ENCODE measurements around the gene CAPN5.

CAPN5 gene

DNA sequence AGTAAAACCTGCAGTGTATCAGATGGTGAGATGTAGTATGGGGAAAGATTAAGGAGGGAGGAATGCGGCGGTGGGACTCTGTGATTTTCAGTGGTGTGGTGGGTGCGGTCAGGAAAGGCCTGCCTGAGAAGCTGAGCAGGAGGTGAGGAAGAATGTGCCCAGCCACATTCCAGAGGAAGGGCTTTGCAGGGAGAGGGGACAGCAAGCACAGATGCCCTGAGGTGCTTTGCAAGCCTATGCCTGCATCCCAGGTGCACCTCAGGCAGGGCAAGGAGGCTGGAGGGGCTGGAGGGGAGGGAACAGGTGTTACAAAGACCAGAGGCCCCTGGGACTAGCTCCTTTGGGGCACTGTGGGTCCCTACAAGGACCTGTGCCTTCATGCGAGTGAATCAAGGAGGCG is 103.3 kb downstream of the CAPN5 start:
- Mint-ChIP-seq H3K27me3 (no peaks in the 10 kb centered on the region), H3K4me3 (no peak overlapping the region), H3K4me1 (no peaks in the 10 kb centered on the region), H3K9me3 (no peaks in the 10 kb centered on the region), H3K36me3 (ENCODE audit: insufficient read depth) (peaks cover 1% of the 10 kb centered on the region), H3K27ac (ENCODE audit: low read depth) (no peak overlapping the region)
- ATAC-seq (replicated peaks; ENCODE audit: extremely low read depth, poor library complexity, severe bottlenecking) (no peak), DNase-seq (ENCODE audit: low spot score in 2 of 2) (no peak)

- Mint-ChIP-seq H3K27me3 (no peaks in the 10 kb centered on the region), H3K4me3 (no peak overlapping the region), H3K9me3 (no peaks in the 10 kb centered on the region), H3K4me1 (no peaks in the 10 kb centered on the region), H3K36me3 (ENCODE audit: insufficient read depth) (peaks cover 1% of the 10 kb centered on the region), H3K27ac (ENCODE audit: low read depth) (no peak overlapping the region)
- DNase-seq (ENCODE audit: low spot score in 2 of 2) (no peak), ATAC-seq (replicated peaks; ENCODE audit: extremely low read depth, poor library complexity, severe bottlenecking) (no peak)
These were observed 104.5 kb downstream of the CAPN5 start for GRCh38 chr11:77171254-77171653.

GRCh38 chr11:77171885-77172665 is 105.3 kb downstream of the CAPN5 start:
- DNase-seq (ENCODE audit: low spot score in 2 of 2) (no peak), ATAC-seq (replicated peaks; ENCODE audit: extremely low read depth, poor library complexity, severe bottlenecking) (no peak)
- no peak overlapping the region for H3K27ac Mint-ChIP-seq (ENCODE audit: low read depth)
- no peak overlapping the region for H3K4me3 Mint-ChIP-seq
- H3K36me3 Mint-ChIP-seq (ENCODE audit: insufficient read depth): peaks cover 1% of the 10 kb centered on the region
- H3K9me3 Mint-ChIP-seq: no peaks in the 10 kb centered on the region
- no peaks in the 10 kb centered on the region for H3K27me3 Mint-ChIP-seq
- H3K4me1 Mint-ChIP-seq: no peaks in the 10 kb centered on the region

GRCh38 chr11:77172666-77172982 is 105.9 kb downstream of the CAPN5 start:
- no peak for DNase-seq (ENCODE audit: low spot score in 2 of 2)

GRCh38 chr11:77173494-77173893 is 106.7 kb downstream of the CAPN5 start:
- H3K27ac Mint-ChIP-seq (ENCODE audit: low read depth): no peak overlapping the region
- DNase-seq (ENCODE audit: low spot score in 2 of 2) (no peak), ATAC-seq (replicated peaks; ENCODE audit: extremely low read depth, poor library complexity, severe bottlenecking) (no peak)
- no peaks in the 10 kb centered on the region for H3K4me1 Mint-ChIP-seq
- H3K4me3 Mint-ChIP-seq: no peak overlapping the region
- no peaks in the 10 kb centered on the region for H3K27me3 Mint-ChIP-seq
- no peaks in the 10 kb centered on the region for H3K9me3 Mint-ChIP-seq
- peaks cover 1% of the 10 kb centered on the region for H3K36me3 Mint-ChIP-seq (ENCODE audit: insufficient read depth)

More at GRCh38 chr11:77172666-77172982, 105.9 kb downstream of the CAPN5 start:
- H3K4me1 Mint-ChIP-seq: no peaks in the 10 kb centered on the region
- H3K27me3 Mint-ChIP-seq: no peaks in the 10 kb centered on the region
- no peaks in the 10 kb centered on the region for H3K9me3 Mint-ChIP-seq
- H3K27ac Mint-ChIP-seq (ENCODE audit: low read depth): no peak overlapping the region
- ATAC-seq (replicated peaks; ENCODE audit: extremely low read depth, poor library complexity, severe bottlenecking): no peak
- peaks cover 1% of the 10 kb centered on the region for H3K36me3 Mint-ChIP-seq (ENCODE audit: insufficient read depth)
- no peak overlapping the region for H3K4me3 Mint-ChIP-seq

DNA sequence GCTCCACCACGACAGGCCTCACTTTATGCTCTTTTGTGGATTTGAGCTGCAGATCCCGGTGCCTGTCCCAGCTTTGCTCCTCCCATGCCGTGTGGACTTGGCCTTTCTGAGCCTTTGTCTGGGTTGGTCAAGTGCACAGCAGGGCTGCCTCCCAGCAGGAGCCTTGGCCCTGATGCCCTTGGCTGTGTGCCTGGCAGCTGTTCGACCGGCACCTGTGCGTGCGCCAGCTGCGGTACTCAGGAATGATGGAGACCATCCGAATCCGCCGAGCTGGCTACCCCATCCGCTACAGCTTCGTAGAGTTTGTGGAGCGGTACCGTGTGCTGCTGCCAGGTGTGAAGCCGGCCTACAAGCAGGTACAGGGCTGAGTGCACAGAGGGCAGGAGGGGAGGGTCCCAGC is 107.8 kb downstream of the CAPN5 start:
- Mint-ChIP-seq H3K4me3 (no peak overlapping the region), H3K9me3 (no peaks in the 10 kb centered on the region), H3K36me3 (ENCODE audit: insufficient read depth) (peaks cover 1% of the 10 kb centered on the region), H3K27me3 (no peaks in the 10 kb centered on the region), H3K27ac (ENCODE audit: low read depth) (no peak overlapping the region), H3K4me1 (no peaks in the 10 kb centered on the region)
- ATAC-seq (replicated peaks; ENCODE audit: extremely low read depth, poor library complexity, severe bottlenecking) (no peak), DNase-seq (ENCODE audit: low spot score in 2 of 2) (no peak)

- Mint-ChIP-seq H3K27me3 (no peaks in the 10 kb centered on the region), H3K36me3 (ENCODE audit: insufficient read depth) (peaks cover 1% of the 10 kb centered on the region), H3K27ac (ENCODE audit: low read depth) (no peak overlapping the region), H3K4me1 (no peaks in the 10 kb centered on the region), H3K9me3 (no peaks in the 10 kb centered on the region), H3K4me3 (no peak overlapping the region)
- DNase-seq (ENCODE audit: low spot score in 2 of 2): no peak
- ATAC-seq (replicated peaks; ENCODE audit: extremely low read depth, poor library complexity, severe bottlenecking): no peak
These were observed 108.5 kb downstream of the CAPN5 start for GRCh38 chr11:77175021-77175842.
